Stimulated activated CD8-positive, alpha-beta memory T cell treated with anti-CD3 and anti-CD28 coated beads, Interleukin-15, amount 100 ng/mL, for 48 hours (primary cell): ENCODE data around the gene CRTC3.
A peak's percentile ranks its signal among the peaks of the same experiment; 100 is the strongest.

Experiments used
- DNase-seq, 2 donors: peaks; one replicate each; pipeline ENCODE4 v3.0.0-alpha.2; 2020; ENCODE audit warnings: low read depth in 2 of 2

The CRTC3 gene

GRCh38 chr15:90594301-90594738 lies 64.6 kb downstream of the CRTC3 start:
- DNase-seq, result peak; percentile 65 to 76

- DNase-seq, result no peak
These were observed 66.0 kb downstream of the CRTC3 start for GRCh38 chr15:90595763-90596155.

- DNase-seq, result no peak
These were observed 67.2 kb downstream of the CRTC3 start for GRCh38 chr15:90596943-90597342.

GRCh38 chr15:90597577-90597976 lies 67.9 kb downstream of the CRTC3 start:
- no peak for DNase-seq

GRCh38 chr15:90598031-90598577 lies 68.4 kb downstream of the CRTC3 start:
- DNase-seq, result no peak

- no peak for DNase-seq
These were observed 69.0 kb downstream of the CRTC3 start for GRCh38 chr15:90598679-90599078.

GRCh38 chr15:90599116-90599515 lies 69.4 kb downstream of the CRTC3 start:
- DNase-seq, result no peak

- DNase-seq, result no peak
These were observed 69.9 kb downstream of the CRTC3 start for GRCh38 chr15:90599644-90600043.

- DNase-seq, result no peak
These were observed 71.2 kb downstream of the CRTC3 start for GRCh38 chr15:90600954-90601353.

GRCh38 chr15:90603893-90604292 lies 74.2 kb downstream of the CRTC3 start:
- no peak for DNase-seq

- no peak for DNase-seq
These were observed 76.9 kb downstream of the CRTC3 start for GRCh38 chr15:90606641-90607040.

- DNase-seq, result no peak
These were observed 77.6 kb downstream of the CRTC3 start for GRCh38 chr15:90607361-90607760.

GRCh38 chr15:90609242-90610180 lies 79.8 kb downstream of the CRTC3 start:
- no peak for DNase-seq

- DNase-seq, result no peak
These were observed 80.5 kb downstream of the CRTC3 start for GRCh38 chr15:90610190-90610589.

- no peak for DNase-seq
These were observed 81.4 kb downstream of the CRTC3 start for GRCh38 chr15:90611157-90611556.

GRCh38 chr15:90617171-90617570 lies 87.4 kb downstream of the CRTC3 start:
- DNase-seq, result no peak

GRCh38 chr15:90617668-90618097 lies 88.0 kb downstream of the CRTC3 start:
- no peak for DNase-seq

- DNase-seq, result no peak
These were observed 88.8 kb downstream of the CRTC3 start for GRCh38 chr15:90618330-90619125.

- no peak for DNase-seq
These were observed 89.7 kb downstream of the CRTC3 start for GRCh38 chr15:90619468-90619867.

GRCh38 chr15:90619939-90620338 lies 90.2 kb downstream of the CRTC3 start:
- DNase-seq, result no peak

GRCh38 chr15:90620379-90621067 lies 90.8 kb downstream of the CRTC3 start:
- no peak for DNase-seq

- no peak for DNase-seq
These were observed 94.1 kb downstream of the CRTC3 start for GRCh38 chr15:90623854-90624253.
